M059J (cell line): ENCODE measurements around the gene GOLGA6L7. TPM values are rescaled to one million over a fixed set of nuclear protein-coding genes. Genes with fewer than 3 reads are reported as not detected.

Experiments used
- total RNA-seq: library from RNA; depleted of rRNA; stranded (reverse); fragments of >200 nt; shearing (Covaris generic); gene quantifications from 2 replicates; pipeline ENCODE4 v1.2.3, GENCODE V29; 2014; rRNA removed

Gene GOLGA6L7
- total RNA-seq, 1 experiment from 2014 or later, result not detected

Other genes starting within 250 kb of the GOLGA6L7 start
- not detected in 2 replicates for gene GOLGA8M, start 136.2 kb downstream of the GOLGA6L7 start, total RNA-seq
- gene APBA2, start 37.3 kb upstream of the GOLGA6L7 start, total RNA-seq, result 9.2 and 11.2 TPM in 2 replicates